ENCODE measurements around the gene RGS7. TPM values are rescaled to one million over a fixed set of nuclear protein-coding genes. Genes with fewer than 3 reads are reported as not detected.

Gene RGS7
- total and polyA plus RNA-seq, 10 of the 15 experiments (the other 5 are each of a cell fraction or from before 2014, with no cell fraction given), result not detected

DNA sequence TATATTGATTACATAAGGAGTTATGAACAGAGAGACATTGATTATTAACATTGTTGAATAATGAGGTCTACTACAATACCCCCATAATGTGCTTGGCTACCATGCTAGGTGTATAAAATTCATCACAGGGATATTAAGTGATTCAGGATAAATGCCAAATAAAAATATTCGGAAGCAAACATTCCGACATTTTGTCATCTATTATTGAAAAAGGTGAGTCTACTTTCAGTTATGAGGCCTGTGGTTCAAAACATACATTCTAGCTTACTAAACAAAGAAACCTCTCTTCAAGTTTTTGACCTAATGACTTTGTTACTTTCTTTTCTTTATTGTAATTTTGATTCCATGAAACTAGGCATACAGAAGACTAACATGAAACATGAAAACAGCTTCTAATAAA, 554.7 kb downstream of the RGS7 start:
- H3K79me2 ChIP-seq (ENCODE audit: control insufficient read depth, insufficient read depth, low read length), result no peaks in the 10 kb centered on the region
- in situ Hi-C loops (cut with MboI) (no loop called here), intact Hi-C loops (cut with micrococcal nuclease; ENCODE audit: unreplicated experiment) (no loop called here)
- BruUV-seq (replicated peaks), result no TSS peak
- ChIA-PET RAD21 (ENCODE audit: unreplicated experiment) (no interaction called here), POLR2A (no interaction called here), SMC1A (ENCODE audit: uncharacterized antibody, unreplicated experiment) (no interaction called here), CTCF (no interaction called here)
- no peak overlapping the region for H3K27ac ChIP-seq (ENCODE audit: control insufficient read depth, insufficient read depth)
- H3K4me3 ChIP-seq, result no peak overlapping the region
- no peak for FAIRE-seq
- H3K9ac ChIP-seq (ENCODE audit: control insufficient read depth, insufficient read depth, low read length), result no peak overlapping the region
- H3K4me1 ChIP-seq (ENCODE audit: control insufficient read depth, insufficient read depth, low read length), result no peaks in the 10 kb centered on the region
- H2AFZ ChIP-seq (ENCODE audit: control insufficient read depth, low read depth, low read length), result no peak overlapping the region
- H3K4me2 ChIP-seq (ENCODE audit: control insufficient read depth, insufficient read depth), result no peak overlapping the region
- DNase-seq (ENCODE audit: low read depth, low spot score), result no peak
- H4K20me1 ChIP-seq (ENCODE audit: control insufficient read depth, insufficient read depth), result no peaks in the 10 kb centered on the region
- H3K9me3 ChIP-seq (replicated peaks; ENCODE audit: control insufficient read depth, insufficient read depth, low read length), result no peaks in the 10 kb centered on the region
- 0% methylated on average over 2 of the region's 2 CpGs for WGBS (ENCODE audit: insufficient coverage, insufficient replicate concordance, low lambda C conversion rate, missing lambda C conversion rate)
- no peaks in the 10 kb centered on the region for H3K36me3 ChIP-seq (ENCODE audit: control insufficient read depth in 2 of 2, insufficient read depth in 2 of 2, low read length in 1 of 2)
- H3K27me3 ChIP-seq (replicated peaks in 1 of 2; ENCODE audit: control insufficient read depth in 2 of 2, insufficient read depth in 2 of 2, low read length in 1 of 2), result no peaks in the 10 kb centered on the region
- ATAC-seq, result no peak
- TF ChIP-seq SMAD1 (IDR thresholded peaks at IDR 0.05; ENCODE audit: low read depth, partially characterized antibody) (no peak), MYC (IDR thresholded peaks at IDR 0.05; ENCODE audit: insufficient read depth, insufficient read length, insufficient replicate concordance, low read length, severe bottlenecking) (no peak), NFIC (IDR thresholded peaks at IDR 0.05; ENCODE audit: low read depth, low read length) (no peak), POU2F2 (IDR thresholded peaks at IDR 0.05; ENCODE audit: borderline replicate concordance, low read depth, low read length) (no peak), HDAC6 (IDR thresholded peaks at IDR 0.05; ENCODE audit: unreplicated experiment) (no peak), RBBP5 (conservative IDR thresholded peaks at IDR 0.05) (no peak), POLR2AphosphoS5 (IDR thresholded peaks at IDR 0.05; ENCODE audit: low read length) (no peak), CBX5 (IDR thresholded peaks at IDR 0.05; ENCODE audit: low read depth) (no peak), FOS (IDR thresholded peaks at IDR 0.05; ENCODE audit: borderline replicate concordance, extremely low read depth, insufficient read length) (no peak), NBN (IDR thresholded peaks at IDR 0.05) (no peak)
- TF ChIP-seq, protein P1, sequence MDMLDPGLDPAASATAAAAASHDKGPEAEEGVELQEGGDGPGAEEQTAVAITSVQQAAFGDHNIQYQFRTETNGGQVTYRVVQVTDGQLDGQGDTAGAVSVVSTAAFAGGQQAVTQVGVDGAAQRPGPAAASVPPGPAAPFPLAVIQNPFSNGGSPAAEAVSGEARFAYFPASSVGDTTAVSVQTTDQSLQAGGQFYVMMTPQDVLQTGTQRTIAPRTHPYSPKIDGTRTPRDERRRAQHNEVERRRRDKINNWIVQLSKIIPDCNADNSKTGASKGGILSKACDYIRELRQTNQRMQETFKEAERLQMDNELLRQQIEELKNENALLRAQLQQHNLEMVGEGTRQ (IDR thresholded peaks at IDR 0.05; ENCODE audit: borderline replicate concordance, low read depth, low read length), result no peak
- TF ChIP-seq, protein P2, sequence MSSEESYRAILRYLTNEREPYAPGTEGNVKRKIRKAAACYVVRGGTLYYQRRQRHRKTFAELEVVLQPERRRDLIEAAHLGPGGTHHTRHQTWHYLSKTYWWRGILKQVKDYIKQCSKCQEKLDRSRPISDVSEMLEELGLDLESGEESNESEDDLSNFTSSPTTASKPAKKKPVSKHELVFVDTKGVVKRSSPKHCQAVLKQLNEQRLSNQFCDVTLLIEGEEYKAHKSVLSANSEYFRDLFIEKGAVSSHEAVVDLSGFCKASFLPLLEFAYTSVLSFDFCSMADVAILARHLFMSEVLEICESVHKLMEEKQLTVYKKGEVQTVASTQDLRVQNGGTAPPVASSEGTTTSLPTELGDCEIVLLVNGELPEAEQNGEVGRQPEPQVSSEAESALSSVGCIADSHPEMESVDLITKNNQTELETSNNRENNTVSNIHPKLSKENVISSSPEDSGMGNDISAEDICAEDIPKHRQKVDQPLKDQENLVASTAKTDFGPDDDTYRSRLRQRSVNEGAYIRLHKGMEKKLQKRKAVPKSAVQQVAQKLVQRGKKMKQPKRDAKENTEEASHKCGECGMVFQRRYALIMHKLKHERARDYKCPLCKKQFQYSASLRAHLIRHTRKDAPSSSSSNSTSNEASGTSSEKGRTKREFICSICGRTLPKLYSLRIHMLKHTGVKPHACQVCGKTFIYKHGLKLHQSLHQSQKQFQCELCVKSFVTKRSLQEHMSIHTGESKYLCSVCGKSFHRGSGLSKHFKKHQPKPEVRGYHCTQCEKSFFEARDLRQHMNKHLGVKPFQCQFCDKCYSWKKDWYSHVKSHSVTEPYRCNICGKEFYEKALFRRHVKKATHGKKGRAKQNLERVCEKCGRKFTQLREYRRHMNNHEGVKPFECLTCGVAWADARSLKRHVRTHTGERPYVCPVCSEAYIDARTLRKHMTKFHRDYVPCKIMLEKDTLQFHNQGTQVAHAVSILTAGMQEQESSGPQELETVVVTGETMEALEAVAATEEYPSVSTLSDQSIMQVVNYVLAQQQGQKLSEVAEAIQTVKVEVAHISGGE (CRISPR knock-in tag; IDR thresholded peaks at IDR 0.05), result no peak
- TF ChIP-seq, protein P3, sequence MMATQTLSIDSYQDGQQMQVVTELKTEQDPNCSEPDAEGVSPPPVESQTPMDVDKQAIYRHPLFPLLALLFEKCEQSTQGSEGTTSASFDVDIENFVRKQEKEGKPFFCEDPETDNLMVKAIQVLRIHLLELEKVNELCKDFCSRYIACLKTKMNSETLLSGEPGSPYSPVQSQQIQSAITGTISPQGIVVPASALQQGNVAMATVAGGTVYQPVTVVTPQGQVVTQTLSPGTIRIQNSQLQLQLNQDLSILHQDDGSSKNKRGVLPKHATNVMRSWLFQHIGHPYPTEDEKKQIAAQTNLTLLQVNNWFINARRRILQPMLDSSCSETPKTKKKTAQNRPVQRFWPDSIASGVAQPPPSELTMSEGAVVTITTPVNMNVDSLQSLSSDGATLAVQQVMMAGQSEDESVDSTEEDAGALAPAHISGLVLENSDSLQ (IDR thresholded peaks at IDR 0.05), result no peak

Measured in GM12878 (cell line).